ENCODE data around the gene ASNS. TPM values are rescaled to one million over a fixed set of nuclear protein-coding genes. Genes with fewer than 3 reads are reported as not detected.

The ASNS gene
- total and polyA plus RNA-seq, 12 donors, result 4.0 to 26.4 (median 11.6) TPM

DNA sequence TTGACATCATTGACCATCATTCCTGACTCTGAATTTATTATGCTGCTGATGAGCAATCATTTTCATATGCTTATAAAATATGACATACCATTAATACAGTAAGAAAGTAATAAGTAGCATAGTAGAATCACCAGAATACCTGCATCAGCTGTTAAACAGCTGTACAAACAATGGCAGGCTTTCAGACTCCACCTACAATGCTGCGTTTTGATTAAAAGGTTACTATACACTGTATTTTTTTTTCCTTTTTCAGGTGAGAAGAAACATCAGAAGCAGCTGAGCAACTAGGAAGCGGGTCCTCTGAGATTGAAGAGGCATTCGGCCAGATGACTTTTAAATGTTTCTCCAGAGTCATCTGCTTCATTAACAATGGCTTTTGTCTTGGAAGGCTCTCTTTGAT, 7.1 kb downstream of the ASNS start:
- no peaks in the 10 kb centered on the region for H3K4me1 ChIP-seq
- TF ChIP-seq, protein P1, sequence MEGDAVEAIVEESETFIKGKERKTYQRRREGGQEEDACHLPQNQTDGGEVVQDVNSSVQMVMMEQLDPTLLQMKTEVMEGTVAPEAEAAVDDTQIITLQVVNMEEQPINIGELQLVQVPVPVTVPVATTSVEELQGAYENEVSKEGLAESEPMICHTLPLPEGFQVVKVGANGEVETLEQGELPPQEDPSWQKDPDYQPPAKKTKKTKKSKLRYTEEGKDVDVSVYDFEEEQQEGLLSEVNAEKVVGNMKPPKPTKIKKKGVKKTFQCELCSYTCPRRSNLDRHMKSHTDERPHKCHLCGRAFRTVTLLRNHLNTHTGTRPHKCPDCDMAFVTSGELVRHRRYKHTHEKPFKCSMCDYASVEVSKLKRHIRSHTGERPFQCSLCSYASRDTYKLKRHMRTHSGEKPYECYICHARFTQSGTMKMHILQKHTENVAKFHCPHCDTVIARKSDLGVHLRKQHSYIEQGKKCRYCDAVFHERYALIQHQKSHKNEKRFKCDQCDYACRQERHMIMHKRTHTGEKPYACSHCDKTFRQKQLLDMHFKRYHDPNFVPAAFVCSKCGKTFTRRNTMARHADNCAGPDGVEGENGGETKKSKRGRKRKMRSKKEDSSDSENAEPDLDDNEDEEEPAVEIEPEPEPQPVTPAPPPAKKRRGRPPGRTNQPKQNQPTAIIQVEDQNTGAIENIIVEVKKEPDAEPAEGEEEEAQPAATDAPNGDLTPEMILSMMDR (IDR thresholded peaks at IDR 0.05), result no peak
- H3K4me3 ChIP-seq, result no peak overlapping the region
- WGBS, 2 donors, result 73 to 80% methylated on average over 3 of the region's 3 CpGs
- peaks cover 0 to 44% (median 0%) of the 10 kb centered on the region in 9 donors for H3K36me3 ChIP-seq
- H3K27me3 ChIP-seq, result no peaks in the 10 kb centered on the region
- no peak for DNase-seq
- H3K9me3 ChIP-seq, result no peaks in the 10 kb centered on the region
- no peak overlapping the region for H3K27ac ChIP-seq
- intact Hi-C loops (cut with DNase I), result no loop called here
- ATAC-seq, result no peak

DNA sequence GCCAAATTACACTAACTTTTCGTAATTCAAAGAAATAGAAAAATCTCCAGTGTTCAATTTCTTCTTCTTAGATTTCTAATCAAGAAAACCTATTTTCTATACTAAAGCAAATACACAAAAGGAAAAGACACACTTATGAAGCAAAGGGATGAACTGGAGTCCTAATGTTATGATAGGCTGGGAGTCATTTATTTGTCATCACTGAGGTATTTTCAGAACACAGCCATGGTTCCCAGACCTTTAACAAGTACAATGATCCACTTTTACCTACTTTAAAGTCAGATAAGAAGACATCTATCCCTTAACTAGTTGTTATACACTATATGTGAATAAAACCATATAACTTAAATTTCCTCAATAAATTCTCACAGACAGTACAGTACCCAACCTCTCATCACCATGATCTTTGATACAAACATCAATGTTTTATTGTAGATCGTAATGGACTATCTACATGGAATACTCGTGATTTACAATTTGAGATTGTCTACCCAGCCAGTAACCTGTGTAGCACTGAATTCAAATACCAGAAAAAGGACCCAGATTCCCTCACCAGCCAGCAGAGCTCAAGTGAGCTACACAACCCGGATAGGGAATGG, 12.5 kb downstream of the ASNS start:
- Histone ChIP-seq H3K36me3 (peaks cover 0 to 68% (median 8%) of the 10 kb centered on the region in 9 donors), H3K4me1 (no peaks in the 10 kb centered on the region), H3K4me3 (no peak overlapping the region), H3K27me3 (no peaks in the 10 kb centered on the region), H3K27ac (no peak overlapping the region), H3K9me3 (no peaks in the 10 kb centered on the region)
- intact Hi-C loops (cut with DNase I), result no loop called here
- DNase-seq, result no peak
- TF ChIP-seq, protein P1 (IDR thresholded peaks at IDR 0.05), result no peak
- ATAC-seq, result no peak
- whole genome bisulfite sequencing, 2 donors, result 92% methylated on average over 4 of the region's 4 CpGs

DNA sequence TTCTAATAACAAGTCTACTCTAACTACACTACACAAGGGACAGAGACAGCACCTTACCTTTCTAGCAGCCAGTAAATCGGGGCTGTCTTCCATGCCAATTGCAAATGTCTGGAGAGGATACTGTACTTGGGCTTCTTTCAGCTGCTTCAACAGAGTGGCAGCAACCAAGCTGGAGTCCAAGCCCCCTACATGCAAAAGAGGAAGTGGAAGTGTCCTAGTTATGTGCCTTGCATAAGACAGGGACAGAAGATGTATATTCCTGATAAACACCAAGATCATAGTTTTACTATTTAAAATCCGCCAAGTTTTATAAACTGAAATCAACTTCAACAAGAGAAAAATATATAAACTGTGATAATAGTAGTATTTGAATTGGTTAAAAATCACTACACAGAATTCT, 14.0 kb downstream of the ASNS start:
- ATAC-seq, result no peak
- H3K36me3 ChIP-seq, result peaks cover 0 to 71% (median 16%) of the 10 kb centered on the region in 9 donors
- 96 to 98% methylated on average over 2 of the region's 2 CpGs for WGBS, 2 donors
- H3K9me3 ChIP-seq, result no peaks in the 10 kb centered on the region
- DNase-seq, result no peak
- TF ChIP-seq, protein P1 (IDR thresholded peaks at IDR 0.05), result no peak
- H3K27ac ChIP-seq, result no peak overlapping the region
- no peak overlapping the region for H3K4me3 ChIP-seq
- intact Hi-C loops (cut with DNase I), result no loop called here
- H3K4me1 ChIP-seq, result no peaks in the 10 kb centered on the region
- H3K27me3 ChIP-seq, result no peaks in the 10 kb centered on the region

GRCh38 chr7:97857544-97857943, 14.7 kb downstream of the ASNS start:
- Histone ChIP-seq H3K9me3 (no peaks in the 10 kb centered on the region), H3K4me1 (no peaks in the 10 kb centered on the region), H3K27ac (no peak overlapping the region), H3K27me3 (no peaks in the 10 kb centered on the region), H3K4me3 (no peak overlapping the region), H3K36me3 (peaks cover 0 to 77% (median 18%) of the 10 kb centered on the region in 9 donors)
- 89 to 90% methylated on average over 5 of the region's 5 CpGs for WGBS, 2 donors
- intact Hi-C loops (cut with DNase I), result no loop called here
- no peak for DNase-seq
- no peak for ATAC-seq
- TF ChIP-seq, protein P1 (IDR thresholded peaks at IDR 0.05), result no peak
